Measurements from ENCODE around the gene HHAT. TPM values are rescaled to one million over a fixed set of nuclear protein-coding genes. Genes with fewer than 3 reads are reported as not detected.

The HHAT gene
- total RNA-seq, 1 donor from 2014 or later, result 4.3 TPM

- peak; percentile 76 for DNase-seq
- H3K9me3 ChIP-seq, result no peaks in the 10 kb centered on the region
- no peak overlapping the region for H3K27ac ChIP-seq
- intact Hi-C loops (cut with DNase I), result no loop called here
- no peaks in the 10 kb centered on the region for H3K27me3 ChIP-seq
- no peaks in the 10 kb centered on the region for H3K4me1 ChIP-seq
- H3K4me3 ChIP-seq, result no peak overlapping the region
- TF ChIP-seq CTCF (IDR thresholded peaks at IDR 0.05), result peak; percentile 58
- peak; percentile 89 for ATAC-seq
- H3K36me3 ChIP-seq, result no peaks in the 10 kb centered on the region
These were observed 255.9 kb downstream of the HHAT start for GRCh38 chr1:210584439-210585113.

- H3K4me3 ChIP-seq, result no peak overlapping the region
- no peaks in the 10 kb centered on the region for H3K4me1 ChIP-seq
- intact Hi-C loops (cut with DNase I), result no loop called here
- no peak for ATAC-seq
- no peak for TF ChIP-seq CTCF (IDR thresholded peaks at IDR 0.05)
- no peaks in the 10 kb centered on the region for H3K36me3 ChIP-seq
- H3K27me3 ChIP-seq, result no peaks in the 10 kb centered on the region
- no peak for DNase-seq
- no peaks in the 10 kb centered on the region for H3K9me3 ChIP-seq
- no peak overlapping the region for H3K27ac ChIP-seq
These were observed 258.1 kb downstream of the HHAT start for GRCh38 chr1:210586771-210587170.

GRCh38 chr1:210587566-210587965 is 258.9 kb downstream of the HHAT start:
- TF ChIP-seq CTCF (IDR thresholded peaks at IDR 0.05), result no peak
- intact Hi-C loops (cut with DNase I), result no loop called here
- no peak overlapping the region for H3K4me3 ChIP-seq
- H3K4me1 ChIP-seq, result no peaks in the 10 kb centered on the region
- no peaks in the 10 kb centered on the region for H3K36me3 ChIP-seq
- ATAC-seq (peak; percentile 80), DNase-seq (no peak)
- H3K27me3 ChIP-seq, result no peaks in the 10 kb centered on the region
- H3K9me3 ChIP-seq, result no peaks in the 10 kb centered on the region
- no peak overlapping the region for H3K27ac ChIP-seq

GRCh38 chr1:210588357-210588756 is 259.7 kb downstream of the HHAT start:
- no peaks in the 10 kb centered on the region for H3K27me3 ChIP-seq
- TF ChIP-seq CTCF (IDR thresholded peaks at IDR 0.05), result no peak
- intact Hi-C loops (cut with DNase I), result no loop called here
- H3K9me3 ChIP-seq, result no peaks in the 10 kb centered on the region
- no peak overlapping the region for H3K4me3 ChIP-seq
- ATAC-seq (no peak), DNase-seq (no peak)
- no peaks in the 10 kb centered on the region for H3K36me3 ChIP-seq
- H3K27ac ChIP-seq, result no peak overlapping the region
- H3K4me1 ChIP-seq, result no peaks in the 10 kb centered on the region

- no peak overlapping the region for H3K27ac ChIP-seq
- H3K27me3 ChIP-seq, result no peaks in the 10 kb centered on the region
- no peaks in the 10 kb centered on the region for H3K9me3 ChIP-seq
- no peaks in the 10 kb centered on the region for H3K36me3 ChIP-seq
- H3K4me1 ChIP-seq, result no peaks in the 10 kb centered on the region
- TF ChIP-seq CTCF (IDR thresholded peaks at IDR 0.05), result no peak
- intact Hi-C loops (cut with DNase I), result no loop called here
- DNase-seq (no peak), ATAC-seq (no peak)
- H3K4me3 ChIP-seq, result no peak overlapping the region
These were observed 260.2 kb downstream of the HHAT start for GRCh38 chr1:210588946-210589345.

- no peaks in the 10 kb centered on the region for H3K9me3 ChIP-seq
- DNase-seq, result no peak
- H3K4me1 ChIP-seq, result no peaks in the 10 kb centered on the region
- H3K4me3 ChIP-seq, result no peak overlapping the region
- intact Hi-C loops (cut with DNase I), result no loop called here
- TF ChIP-seq CTCF (IDR thresholded peaks at IDR 0.05), result no peak
- no peaks in the 10 kb centered on the region for H3K27me3 ChIP-seq
- H3K27ac ChIP-seq, result no peak overlapping the region
- H3K36me3 ChIP-seq, result no peaks in the 10 kb centered on the region
- no peak for ATAC-seq
These were observed 262.5 kb downstream of the HHAT start for GRCh38 chr1:210591214-210591613.

Data from upper lobe of right lung (tissue), 1 donor.